T1000 (cell line): ENCODE data around the gene LAD1.
A peak's percentile ranks its signal among the peaks of the same experiment; 100 is the strongest.

ENCODE experiments used
- DNase-seq: peaks from one replicate; lab custom pipeline; 2025; ENCODE audit warnings: mixed read lengths; lab: John Stamatoyannopoulos, UW

The LAD1 gene, protein sequence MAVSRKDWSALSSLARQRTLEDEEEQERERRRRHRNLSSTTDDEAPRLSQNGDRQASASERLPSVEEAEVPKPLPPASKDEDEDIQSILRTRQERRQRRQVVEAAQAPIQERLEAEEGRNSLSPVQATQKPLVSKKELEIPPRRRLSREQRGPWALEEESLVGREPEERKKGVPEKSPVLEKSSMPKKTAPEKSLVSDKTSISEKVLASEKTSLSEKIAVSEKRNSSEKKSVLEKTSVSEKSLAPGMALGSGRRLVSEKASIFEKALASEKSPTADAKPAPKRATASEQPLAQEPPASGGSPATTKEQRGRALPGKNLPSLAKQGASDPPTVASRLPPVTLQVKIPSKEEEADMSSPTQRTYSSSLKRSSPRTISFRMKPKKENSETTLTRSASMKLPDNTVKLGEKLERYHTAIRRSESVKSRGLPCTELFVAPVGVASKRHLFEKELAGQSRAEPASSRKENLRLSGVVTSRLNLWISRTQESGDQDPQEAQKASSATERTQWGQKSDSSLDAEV

DNA sequence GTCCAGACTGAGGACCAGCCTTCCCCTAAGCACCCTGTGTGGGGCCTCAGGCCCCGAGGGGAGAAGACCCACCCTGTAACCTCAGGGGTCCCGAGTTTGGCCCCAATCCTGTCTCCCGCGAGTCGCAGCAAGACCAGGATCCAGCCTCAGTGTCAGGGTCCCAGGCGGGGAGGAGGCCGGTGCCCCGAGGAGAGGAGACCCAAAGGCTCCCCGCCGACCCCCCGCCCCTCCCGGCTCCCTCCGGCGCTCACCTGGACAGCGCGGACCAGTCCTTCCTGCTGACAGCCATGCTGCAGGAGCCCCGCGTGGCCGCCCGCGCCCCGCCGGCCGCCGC, at the start of gene LAD1:
Gene LAD1 (minus strand): TSS at position 307 of the 334 bp plus-strand sequence. CDS start 18 bp downstream, at position 289.
- no peak for DNase-seq

DNA sequence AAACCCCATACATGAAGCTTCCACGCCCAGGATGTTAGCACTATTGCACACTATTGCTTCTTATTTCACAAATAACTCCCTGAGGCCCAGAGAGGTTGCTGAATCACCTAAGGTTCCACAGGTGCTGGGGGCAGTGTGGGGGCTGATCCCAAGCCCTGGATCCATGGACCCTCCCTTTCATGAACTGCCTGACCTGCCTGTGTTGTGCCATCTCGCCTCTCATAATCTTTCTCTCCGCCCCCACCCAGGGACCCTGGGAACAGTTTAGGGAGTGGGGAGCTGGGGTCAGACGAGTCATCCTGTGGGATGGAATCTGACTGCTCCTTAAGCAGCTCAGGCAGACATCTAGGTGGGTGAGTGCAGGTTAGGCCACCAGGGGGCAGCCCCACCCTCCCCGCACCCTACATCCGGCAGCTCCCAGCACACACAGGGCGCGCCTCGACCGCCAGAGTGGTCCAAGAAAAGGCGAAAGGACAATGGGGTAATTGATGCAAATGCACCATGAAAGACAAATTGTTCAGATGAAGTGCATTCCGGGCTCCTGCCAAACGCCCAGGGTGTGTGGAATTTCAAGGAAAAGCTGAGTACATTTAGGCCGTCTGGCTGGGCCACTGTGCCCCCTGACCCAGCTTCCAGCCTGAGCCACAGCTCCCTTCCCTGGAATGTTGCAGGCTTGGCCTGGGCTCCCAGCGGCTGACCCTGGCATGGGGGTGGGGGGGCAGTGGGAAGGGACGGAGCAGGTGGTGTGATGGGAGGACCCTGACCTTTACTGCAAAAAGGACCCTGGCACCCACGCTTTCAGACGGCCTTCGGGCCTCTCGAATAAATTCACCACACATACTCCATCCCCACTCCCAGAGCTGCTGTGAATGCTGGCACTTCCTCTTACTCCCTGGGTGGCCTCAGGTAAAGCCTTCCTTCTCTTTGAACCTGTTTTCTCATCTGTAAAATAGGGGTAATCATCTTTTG, 49.1 kb upstream of the LAD1 start:
- peak; percentile 36 for DNase-seq

DNA sequence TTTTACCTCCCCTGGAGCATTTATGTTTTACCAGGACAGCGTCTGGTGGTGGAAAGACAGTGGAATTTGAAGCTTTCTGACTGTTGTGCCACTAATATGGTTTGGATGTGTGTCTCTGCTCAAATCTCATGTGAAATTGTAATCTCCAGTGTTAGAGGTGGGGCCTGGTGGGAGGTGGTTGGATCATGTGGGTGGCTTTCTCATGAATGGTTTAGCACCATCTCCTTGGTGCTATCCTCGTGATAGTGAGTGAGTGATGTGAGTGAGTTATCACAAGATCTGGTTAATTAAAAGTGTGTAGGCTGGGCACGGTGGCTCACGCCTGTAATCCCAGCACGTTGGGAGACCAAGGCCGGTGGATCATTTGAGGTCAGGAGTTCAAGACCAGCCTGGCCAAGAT, 46.2 kb upstream of the LAD1 start:
- DNase-seq = no peak

DNA sequence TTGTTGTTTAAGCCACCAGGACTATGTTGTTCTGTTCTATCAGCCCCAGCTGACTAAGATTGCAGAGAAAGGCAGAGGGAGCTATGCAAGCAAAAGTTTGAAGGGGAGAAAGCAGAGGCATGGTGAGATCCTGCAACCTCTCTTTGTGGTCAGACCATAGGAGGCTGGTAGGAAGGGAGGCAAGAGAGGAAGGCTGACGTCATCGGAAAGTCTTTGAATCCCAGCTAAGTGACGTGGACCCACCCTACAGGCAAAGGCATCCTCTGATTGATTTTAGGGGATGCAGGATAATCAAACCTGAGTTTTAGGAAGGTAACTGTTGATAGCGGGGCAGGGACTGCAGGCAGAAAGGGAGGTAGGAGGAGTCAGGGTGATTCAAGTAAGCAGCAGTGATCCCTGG, 45.7 kb upstream of the LAD1 start:
- no peak for DNase-seq

DNA sequence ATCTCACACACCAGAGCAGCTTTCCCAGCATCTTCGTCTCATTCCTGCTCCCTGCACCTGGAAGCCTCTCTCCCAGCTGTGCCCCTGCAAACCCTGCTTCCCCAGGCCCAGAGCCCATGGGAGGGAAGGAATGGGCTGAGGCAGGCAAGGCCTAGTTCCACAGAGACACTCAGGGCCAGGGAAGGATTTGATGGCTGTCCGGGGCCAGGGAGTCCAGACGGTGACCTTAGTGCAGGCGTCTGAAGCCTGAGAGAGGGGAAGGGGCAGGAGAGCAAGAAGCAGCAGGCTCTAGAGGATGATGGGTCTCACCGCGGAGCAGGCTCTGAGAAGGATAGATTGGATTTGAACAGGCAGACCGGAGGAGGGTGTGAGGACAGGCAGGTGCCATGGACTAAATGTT, 44.6 kb upstream of the LAD1 start:
- DNase-seq = no peak

DNA sequence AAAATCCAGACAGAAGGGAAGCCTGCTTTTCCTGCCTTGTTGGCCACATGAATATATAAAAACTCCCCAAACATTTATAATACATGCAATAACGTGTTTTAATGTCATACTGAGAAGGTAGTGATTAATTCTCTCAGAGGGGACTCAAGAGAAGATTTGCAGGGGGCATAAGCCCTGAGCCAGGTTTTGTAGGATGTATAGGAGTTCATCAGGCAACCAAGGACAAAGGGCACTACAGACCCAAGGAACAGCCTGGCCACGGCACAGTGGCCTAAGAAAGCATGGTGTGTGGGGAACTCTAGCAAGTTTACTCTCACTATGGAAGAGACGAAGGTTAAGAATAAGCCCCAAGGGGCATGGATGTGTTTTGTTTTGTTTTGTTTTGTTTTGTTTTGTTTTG, 37.8 kb upstream of the LAD1 start:
- no peak for DNase-seq

DNA sequence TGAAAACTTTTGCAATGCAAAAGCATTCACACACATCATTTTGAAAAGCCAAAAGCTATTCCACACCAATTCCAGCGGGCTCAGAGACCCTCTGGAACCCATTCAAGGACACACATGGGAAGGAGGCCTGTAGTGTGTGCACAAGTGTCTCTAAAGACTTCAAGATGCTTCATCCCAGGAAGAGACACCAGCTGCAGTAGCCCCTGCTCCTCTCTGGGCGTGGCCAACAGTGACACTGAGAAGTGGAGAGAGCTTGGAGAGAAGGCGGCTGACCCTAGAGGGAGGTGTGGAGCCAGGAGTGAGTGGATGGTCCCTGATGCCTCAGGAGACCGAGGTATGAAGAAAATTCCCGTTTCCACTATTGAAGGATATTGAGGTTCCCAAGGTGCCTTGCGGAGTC, 37.3 kb upstream of the LAD1 start:
- no peak for DNase-seq

DNA sequence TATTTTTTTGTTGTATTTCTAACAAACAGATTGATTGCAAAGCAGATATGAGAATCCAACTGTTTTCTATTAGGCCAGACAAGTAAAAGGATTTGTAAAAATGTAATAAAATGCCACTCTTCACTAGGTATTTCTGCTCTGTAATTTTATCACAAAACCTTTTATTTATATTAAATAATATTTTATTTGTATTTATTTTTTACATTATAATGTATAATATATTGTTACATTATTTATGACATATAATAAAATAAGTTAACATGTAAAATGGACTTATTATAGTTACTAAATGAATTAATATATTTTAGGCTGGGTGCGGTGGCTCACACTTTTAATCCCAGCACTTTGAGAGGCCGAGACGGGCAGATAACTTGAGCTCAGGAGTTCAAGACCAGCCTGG, 35.1 kb upstream of the LAD1 start:
- DNase-seq = no peak

DNA sequence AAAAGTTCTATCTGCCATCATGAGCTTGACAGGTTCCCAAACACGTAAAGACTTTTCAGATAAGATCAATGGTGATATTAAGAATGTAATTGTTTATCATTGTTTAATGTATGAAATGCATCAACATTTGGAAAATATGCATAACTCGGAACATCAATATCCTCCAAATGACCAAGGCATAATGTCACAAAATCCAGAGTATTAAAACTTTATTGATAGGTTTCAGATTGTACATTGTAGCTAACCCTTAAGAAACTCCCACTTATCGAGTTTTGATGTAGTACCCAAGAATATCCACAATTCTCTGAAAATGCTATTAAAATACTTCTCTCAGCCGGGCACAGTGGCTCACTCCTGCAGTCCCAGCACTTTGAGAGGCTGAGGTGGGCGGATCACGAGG, 34.5 kb upstream of the LAD1 start:
- DNase-seq = no peak

DNA sequence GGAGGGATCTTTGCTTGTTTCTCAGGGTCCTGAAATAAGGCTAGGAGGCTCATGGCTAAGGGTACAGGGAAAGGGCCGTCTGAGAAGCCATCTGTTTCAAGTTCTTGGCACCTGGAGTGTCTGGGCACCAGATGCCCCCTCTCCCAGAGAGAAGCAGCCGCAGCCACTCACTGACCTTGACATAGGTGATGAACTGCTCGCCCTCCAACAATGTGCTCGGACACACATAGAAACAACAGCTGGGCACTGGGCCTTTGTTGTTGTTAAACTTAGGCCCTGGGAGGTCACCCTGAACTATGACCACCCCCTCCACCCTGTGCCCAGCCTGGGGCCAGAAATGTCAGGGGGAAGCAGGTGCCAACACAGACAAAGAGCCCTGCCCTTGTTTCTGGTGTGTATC, 31.7 kb upstream of the LAD1 start:
- DNase-seq = no peak

DNA sequence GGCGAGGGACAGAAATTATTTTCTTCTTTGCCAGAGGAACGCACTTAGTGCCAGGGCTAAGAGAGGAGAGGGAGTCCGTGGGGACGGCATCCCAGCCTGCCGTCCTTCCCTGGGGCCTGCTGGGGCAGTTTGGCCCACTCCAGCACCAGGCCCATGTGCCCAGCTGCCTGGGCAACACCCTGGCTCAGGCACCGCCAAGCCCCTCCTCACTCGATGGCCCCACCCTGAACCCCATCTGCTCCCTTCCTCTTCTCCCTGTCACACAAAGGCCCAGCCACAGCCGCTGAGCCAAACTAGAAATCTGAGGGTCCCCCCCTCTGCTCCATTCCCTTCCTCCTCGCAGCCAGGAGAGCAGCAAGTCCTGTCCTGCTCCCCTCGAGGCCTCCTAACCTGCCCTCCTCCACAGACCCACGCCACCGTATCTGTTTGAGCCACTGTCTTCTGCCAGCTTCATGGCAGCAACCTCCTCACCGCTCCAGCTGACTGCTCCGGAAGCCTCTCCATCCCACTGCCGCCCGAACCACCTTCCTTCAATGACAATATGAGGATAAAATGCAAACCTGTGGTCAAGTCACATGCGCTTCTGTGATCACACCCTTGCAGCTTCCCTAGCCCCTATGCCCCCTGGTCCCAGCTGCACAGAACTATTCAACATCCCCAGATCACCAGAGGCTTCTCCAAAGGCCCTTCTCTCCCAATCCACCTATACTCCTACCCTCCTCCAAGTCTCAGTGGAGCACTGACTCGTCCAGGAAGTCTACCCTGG, 30.8 kb upstream of the LAD1 start:
- no peak for DNase-seq

DNA sequence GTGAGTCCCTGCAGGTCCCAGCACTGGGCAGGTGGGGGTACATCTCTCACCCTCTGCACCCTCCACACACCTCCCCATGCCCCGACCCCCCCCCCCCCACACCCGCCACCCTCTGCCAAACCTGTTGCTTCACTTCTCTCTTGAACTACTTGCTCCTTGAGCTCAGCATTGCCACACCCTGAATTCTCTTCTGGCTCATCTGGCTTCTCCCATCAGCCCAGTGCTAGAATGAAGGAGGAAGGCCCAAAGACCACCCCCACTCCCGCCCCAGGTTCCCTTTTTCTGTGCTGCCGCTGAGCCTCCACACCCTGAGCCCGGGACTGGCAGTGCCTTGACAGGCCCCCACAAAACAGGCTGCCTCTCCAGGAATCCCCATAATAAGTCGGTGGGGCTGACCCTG, 28.8 kb upstream of the LAD1 start:
- no peak for DNase-seq

DNA sequence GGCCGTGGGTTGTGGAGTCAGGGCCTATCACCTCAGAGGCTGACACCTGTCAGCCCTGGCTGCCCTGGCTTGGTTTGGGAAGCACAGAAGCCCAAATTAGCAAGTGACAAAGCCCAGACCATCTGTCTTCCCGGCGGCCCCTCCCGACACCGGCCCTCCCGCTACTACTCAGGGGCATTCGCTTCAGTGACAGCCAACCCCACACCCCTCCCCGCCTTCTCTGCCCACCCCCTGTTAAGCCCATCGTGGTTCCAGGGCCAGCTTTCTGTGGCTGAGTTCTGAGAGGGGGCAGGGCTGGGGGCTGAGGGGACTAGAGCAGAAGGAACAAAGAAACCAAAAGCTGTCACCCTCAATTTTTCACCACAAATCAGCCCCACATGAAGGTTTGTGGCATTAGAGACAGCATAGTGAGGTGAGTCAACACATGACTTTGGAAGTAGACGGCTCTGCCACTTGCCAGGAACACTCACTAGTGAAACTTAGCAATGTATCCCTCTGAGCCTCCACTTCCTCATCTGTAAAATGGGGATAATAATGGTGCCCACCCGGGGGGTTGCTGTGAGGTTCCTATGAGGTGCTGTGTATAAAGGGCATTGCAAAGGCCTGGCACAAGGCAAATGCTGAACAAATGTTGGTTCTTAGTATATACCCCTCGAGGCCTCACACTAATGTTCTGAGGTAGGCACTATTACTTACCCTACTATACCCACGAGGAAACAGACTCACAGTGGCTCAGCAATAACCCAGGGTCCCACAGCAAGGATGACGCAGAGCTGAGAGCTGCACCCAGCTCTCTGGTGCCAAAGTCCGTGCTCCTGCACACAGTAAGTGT, 27.6 kb upstream of the LAD1 start:
- no peak for DNase-seq

DNA sequence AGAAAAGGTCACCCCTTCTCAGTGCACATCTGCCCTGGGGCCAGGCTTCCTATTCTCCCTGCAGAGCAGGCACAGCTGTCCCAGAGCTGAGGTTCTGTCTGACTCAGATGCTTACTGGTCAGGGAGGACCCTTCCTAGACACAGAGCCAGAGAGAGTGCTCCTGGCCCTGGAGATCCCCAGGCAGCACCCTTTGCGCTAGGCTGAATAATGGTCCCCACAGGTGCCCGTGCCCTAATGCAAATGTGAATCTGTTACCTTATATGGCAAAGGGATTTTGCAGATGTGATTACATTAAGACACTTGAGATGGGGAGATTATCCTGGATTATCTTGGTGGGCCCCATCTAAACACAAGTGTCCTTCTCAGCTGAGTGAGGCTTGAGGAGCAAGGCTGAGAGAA, 25.0 kb upstream of the LAD1 start:
- DNase-seq = no peak

DNA sequence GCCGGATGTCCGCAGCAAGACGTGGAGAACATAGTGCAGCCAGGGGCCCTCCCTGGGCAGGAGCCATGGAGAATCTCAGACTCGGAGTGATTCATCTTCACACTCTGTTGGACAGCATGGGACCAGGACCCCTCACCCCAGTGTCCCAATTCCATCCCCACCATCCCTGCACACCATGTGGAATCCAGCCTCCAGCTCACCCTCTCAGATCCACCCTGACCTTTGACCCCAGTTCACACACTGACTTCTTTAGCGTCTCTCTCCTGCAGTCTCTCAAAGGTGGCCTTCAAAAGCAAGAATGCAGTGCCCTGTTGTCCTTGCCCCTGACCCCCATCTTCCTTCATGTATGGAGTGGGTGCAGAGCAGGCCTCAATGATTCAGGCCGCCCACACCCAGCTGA, 24.5 kb upstream of the LAD1 start:
- DNase-seq = no peak

DNA sequence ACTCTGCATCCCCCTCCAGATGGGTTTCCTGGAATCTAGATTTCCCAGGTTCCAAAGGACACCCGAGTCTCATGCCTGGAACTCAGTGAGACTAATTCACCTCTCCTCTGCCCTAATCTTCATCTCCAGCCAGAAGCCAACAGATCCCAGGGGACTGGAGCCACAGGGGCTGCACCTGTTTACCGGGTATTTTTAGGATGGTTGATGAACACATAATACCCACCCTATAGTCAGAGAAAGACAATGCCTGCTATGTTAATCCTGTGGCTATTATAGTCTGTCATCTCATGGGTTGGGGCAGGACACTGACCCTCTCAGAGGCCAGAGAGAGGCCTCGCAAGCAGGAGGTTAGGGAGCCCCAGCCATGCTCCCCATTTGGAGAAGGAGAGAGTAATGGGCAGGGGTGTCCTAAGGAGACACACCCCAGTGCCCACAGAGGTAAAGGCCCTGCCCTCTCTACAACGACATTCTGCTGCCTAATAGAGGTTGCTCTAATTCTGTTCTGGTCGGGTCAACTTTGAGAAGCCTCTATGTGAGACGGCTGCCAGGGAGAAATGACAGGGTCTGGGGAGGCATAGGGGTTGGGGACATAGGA, 23.4 kb upstream of the LAD1 start:
- no peak for DNase-seq

DNA sequence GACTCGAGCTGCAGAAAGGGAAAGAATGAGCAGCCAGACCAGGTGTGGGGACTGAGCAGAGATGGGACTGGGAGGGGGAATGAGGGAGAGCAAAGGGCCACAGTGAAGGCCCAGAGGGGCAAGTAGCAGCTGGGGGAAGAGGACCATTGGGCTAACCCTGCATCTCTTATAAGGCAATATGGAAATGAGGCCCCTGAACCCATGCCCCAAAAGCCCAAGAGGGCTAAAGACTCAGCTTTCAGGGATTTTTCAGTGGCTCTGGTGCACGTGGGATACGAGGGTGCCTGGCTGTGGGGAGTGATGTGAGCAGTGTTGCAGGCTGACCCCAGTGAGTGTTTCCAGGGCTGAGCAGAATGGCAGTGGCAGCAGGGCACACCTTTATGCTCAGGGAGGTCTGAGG, 22.9 kb upstream of the LAD1 start:
- DNase-seq = no peak

DNA sequence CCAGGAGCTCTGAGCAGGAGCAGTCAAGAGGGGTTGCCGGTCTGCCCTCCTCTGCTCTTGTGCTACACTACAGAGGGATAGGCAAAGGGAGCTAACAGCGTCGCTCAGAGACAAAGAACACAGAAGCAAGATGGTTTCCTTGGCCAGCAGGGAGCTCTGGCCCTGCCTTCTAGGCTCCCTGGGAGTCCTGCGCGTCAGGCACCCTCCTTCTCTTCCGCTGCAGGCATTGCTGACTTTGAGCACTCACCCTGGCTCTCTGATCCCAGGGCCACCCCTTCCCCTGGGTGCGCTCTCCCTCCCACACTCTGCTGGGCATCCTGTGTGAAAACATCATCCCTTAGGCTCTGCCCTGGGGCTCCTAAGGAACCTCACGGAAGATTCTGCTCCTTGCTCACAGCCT, 21.9 kb upstream of the LAD1 start:
- DNase-seq = no peak

DNA sequence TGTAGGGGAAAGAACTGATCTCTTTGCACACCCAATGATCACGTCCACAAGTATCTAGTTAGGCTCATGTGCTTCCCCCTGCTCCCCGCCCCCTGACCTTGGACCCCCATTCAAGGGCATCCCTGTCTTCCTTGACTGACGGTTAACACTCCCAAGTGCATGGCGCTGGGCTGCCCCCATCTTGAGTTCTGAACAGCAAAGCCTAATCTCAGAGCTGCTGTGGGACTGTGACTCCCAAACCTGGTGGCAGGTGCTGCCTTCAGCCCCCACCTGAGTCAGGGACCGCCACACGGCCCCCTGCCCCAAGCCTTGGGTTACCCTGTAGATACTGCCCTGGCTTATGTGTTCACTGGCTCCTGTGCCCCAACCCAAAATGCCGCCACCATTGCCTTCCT, 21.5 kb upstream of the LAD1 start:
- no peak for DNase-seq

DNA sequence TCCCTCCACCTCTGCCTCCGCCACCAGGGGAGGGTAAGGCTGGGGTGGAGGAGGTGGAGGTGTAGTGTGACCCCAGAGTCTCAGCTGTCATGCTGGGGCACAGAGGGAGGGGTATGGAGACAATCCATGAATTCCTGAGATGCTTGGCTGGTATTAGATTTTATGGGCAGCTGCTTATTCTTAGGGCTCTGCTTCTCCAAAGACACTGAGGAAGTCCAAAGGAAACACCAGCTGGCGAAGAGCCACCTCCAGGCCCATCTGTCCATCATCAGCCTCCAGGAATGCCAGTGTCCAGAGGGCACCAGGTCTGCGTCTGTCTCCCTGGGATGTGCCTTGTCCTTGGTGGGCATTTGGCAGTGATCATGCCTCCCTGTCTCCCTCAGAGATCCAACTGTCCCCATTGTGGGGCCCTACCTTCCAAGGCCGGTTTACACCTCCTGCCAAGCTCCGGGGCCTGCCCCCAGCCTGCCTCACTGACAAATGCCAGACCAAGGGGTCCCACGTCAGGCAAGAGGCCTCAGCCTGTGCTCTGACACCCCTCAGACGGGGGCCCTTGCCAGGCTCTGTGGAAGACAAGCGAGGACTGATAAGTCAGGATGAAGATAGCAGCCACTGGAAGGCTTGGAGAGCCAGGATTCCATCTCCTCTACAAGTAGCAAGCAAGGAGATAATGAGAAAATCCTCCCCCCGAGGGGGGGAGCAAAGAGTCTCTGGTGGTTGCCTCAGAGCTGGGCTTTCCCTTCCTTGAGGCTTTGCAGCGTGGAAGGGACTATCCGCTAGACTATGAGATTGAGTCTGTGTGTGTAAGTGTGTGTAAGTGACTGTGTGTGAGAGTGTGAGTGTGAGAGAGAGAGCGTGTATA, 20.9 kb upstream of the LAD1 start:
- no peak for DNase-seq
